GM12874 (cell line): ENCODE data around the gene C20orf204.

Experiments used
- CTCF ChIP-seq: IDR thresholded peaks from 2 replicates; pipeline ENCODE4 v1.5.1; 2011; ENCODE audit warnings: low read depth, mild to moderate bottlenecking, control low read depth, low read length, moderate library complexity; ENCODE audit not compliant: insufficient read depth

The C20orf204 gene

GRCh38 chr20:64041040-64041780 lies 5.2 kb downstream of the C20orf204 start:
- no peak for TF ChIP-seq CTCF

- TF ChIP-seq CTCF: no peak
Measured at GRCh38 chr20:64041781-64042053, 5.7 kb downstream of the C20orf204 start.

GRCh38 chr20:64042054-64042781 lies 6.2 kb downstream of the C20orf204 start:
- TF ChIP-seq CTCF: no peak

- TF ChIP-seq CTCF: no peak
Measured at GRCh38 chr20:64043768-64044167, 7.8 kb downstream of the C20orf204 start.

GRCh38 chr20:64044484-64045247 lies 8.7 kb downstream of the C20orf204 start:
- TF ChIP-seq CTCF: no peak

- TF ChIP-seq CTCF: no peak
Measured at GRCh38 chr20:64045346-64046011, 9.5 kb downstream of the C20orf204 start.

- no peak for TF ChIP-seq CTCF
Measured at GRCh38 chr20:64047046-64047389, 11.0 kb downstream of the C20orf204 start.
